Measurements from ENCODE around the gene SHC2.
"Not testable (repeated sequence)": the region's sequence is repeated elsewhere in the genome, so short reads cannot be mapped to it uniquely, and the experiment has no call there.

SHC2 gene

DNA sequence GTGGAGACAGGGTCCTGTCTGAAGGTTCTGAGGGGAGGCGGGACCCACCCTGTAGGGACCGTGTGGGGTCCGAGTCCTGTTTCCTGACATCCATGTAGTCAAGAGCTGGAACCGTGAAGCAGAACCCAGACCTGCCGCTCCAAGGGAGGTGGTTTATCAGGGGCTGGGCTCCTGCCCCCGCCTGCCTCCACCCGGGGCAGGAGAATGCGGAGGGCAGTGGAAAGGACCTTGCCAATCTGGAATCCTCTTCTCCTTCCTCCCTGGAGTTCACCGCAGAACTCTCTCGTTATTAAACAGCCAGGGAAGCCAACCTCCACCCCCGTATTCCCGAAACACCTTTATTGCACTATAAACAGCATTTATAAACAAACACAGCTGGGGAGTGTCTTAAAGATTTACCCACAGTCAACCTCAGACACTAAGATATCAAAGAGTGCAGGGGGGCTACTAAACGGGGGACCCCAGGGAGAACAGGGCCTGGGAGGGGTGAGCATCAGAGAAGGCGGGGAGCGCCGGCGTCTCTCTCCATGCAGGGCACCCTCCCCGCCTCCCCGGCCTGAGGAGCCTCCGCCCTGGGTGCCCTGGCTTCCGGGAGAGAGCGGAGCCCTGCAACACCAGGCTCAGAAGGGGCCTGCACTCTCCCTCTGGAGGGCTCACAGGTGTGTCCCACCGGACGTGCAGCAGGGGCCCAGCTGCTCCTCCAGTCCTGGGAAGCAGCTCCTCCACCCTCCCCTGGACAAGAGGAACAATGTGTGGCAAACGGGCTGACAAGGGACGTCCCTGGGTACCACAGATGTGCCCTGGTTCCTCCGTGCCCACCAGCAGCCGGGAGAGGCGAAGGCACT lies 55.5 kb downstream of the SHC2 start:
- DNase-seq = no peak

DNA sequence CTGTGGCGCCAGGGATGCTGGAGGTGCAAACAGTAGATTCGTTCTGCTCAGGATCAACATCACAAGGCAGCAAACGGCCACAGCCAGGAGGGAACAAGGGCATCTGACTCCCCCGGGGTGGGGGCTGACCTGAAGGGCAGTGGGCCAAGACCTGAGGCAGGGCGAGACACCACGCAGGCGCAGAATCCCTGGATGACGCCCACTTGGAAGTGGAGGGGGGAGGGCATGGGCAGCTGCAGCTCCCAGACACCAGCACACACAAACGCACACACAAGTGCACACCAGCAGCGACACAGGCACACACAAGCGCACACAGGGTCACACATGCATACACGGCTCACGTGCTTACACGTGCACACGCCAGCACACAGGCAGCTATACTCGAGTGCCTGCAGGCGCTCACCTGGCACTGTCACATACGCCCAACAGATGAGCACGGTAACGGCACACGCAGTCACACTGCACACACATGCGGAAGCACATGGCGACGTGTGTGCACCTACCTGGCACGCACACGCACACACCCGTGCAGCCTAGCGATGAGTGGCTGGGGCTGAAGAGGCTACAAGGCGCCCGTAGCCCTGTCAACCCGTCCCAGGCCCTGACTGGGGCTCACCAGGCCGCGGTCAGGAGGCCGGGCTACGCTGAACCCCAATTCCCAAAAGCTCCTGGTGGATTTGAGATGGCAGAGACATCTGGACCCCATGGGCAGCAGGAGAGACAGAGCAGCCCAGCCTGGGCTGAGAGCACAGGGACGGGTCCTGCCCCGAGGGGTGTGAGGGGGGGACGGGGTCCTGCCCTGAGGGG lies 57.4 kb downstream of the SHC2 start:
- no peak for DNase-seq

DNA sequence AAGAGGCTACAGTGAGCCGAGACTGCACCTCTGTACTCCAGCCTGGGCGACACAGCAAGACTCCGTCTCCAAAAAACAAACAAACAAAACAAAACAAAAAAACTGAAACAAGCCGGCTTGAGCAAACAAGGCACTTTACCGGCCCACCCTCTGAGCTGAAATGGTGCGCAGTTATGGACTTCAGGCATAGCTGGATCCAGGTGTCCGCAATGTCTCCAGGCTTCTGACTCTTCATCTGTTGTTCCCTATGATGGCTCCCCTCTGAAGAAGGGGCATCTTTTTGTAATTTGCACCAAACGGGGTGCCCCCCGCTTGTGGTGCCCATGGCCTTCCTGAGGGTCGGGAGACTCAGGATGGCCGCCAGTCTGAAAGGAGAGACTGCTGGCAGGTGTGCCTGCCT lies 58.0 kb downstream of the SHC2 start:
- DNase-seq = no peak

DNA sequence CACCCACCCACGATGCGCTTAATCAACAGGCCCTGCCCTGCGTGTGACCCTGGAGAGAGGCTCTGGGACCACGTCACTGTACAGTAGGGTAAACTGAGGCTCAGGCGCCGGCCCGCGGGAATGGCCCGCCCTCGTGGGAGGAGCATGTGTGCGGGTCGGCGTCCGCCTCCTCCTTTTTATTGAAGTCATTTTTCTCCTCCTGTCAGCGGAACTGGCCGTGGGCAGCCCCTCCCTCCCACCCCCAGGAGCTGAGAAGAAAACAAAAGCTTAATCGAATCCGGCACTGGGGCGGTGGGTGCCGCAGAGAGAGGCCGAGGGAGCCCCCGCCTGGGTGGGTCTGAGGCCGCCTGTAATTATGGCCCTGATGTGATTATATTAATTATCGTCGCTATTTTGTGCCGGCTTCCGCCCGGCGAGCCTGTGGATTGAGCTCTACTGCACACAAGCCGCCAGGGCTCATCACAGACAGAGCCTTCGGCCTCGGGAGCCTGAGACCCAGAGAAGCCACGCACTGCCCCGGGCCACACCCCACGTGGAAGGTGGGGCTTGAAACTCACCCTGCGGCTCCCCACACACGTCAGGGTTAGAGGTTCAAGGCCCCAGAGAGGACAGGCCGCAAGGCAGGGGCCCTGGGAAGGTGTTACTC lies 58.8 kb downstream of the SHC2 start:
- DNase-seq = no peak

DNA sequence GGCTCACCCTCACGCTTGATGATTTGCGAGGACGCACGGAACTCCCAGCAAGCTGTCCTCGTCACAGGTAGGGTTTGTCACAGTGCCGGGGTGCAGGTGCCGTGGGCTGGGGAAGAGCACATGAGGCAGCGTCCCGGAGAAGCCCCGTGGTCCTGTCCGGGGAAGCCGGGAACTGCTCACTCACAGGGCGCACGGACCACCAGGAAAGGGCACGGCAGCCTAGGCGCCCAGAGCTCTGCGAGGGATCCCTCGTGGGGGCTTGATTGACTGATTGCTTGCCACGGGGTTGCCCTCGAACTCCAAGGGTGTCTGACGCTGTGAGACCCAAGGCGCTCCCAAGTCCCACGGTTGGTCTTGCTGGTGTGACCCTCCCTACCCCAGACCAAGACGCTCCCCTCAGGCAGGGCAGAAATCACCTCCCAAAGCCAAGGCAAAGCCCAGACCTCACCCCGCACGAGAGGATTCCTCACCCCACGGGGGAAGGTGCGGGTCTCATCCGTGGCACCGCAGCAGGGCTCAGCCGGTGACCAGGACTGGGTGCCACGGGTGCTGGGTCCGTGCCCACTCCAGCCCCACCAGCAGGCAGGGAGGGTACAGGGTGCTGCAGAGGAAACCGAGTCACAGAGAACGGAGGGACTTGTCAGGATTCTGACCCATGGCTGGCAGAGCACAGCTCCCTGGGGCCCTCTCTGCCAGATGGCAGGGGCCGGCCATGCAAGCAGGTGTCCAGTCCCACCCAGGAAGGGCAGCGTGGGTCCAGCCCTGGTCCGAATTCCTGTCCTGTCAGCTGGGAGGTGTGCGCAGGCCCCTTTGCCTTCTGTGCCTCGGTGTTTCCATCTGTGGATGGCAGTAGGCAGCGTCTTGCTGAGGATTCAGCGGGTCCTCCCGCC lies 59.6 kb downstream of the SHC2 start:
- DNase-seq = no peak

DNA sequence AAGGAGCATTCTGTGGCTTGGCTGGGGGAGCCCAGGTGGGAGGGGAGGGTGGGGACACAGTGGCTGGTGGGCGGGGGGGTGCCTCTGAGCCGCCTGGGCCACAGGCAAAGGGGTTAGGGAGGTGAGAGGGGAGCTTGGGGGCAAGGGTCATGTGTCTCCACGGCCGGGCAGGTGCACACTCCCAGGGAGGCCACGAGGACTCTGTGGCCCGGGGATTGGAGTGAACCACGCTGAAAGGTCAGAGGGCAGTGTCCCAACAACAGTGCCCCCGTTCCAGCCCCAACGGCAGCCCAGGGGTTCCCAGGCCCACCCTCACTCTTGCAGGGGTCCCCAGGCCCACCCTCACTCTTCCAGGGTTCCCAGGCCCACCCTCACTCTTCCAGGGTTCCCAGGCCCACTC lies 61.5 kb downstream of the SHC2 start:
- DNase-seq = no peak

DNA sequence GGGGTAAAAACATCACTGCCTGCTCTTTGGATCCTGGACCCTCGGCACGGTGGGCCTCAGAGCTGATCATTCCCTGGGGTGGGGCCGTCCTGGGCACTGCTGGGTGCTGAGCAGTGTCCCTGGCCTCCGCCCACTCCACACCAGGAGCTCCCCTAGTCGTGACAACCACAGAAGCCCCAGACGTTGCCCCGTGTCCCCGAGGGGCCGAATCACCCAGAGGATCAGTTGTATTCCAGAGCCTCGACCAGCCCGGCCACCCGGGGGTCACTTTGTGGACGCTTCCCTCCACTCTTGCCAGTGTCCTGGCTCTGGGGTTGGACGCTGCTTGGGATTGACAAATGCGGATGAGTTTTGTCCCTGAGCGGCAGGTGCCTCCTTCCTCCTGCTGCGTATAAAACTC lies 62.1 kb downstream of the SHC2 start:
- DNase-seq = no peak

DNA sequence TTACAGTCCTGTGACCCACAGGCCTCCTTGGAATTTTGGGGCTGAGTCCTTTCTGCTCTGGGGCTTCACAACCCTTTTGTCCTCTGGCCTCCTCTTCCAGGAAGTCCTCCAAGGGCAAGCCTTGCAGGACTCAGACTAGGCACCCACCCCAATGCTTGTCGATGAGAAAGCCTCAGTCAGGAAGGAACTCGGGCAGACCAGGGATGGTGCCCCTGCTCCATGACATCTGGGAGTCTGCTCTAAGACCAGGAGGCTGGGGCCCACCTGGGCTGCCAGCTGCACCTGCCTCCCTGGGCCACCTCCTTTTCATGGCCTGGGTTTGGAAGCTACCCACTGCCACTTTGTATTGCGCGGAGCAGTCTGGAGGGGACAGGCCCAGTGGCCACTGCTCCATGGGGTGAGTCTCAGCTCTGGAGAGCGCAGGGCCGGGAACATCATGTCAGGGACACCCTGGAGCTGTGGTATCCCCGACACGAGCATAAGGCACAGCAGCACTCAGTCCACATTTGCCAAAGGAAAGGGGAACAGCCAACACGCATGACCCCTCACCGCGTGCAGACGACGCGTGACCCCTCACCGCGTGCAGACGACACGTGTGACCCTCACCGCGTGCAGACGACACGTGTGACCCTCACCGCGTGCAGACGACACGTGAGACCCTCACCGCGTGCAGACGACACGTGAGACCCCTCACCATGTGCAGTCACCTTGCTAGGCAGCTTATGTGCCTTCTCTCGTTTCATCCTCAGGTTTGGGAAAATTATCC lies 62.7 kb downstream of the SHC2 start:
- no peak for DNase-seq

DNA sequence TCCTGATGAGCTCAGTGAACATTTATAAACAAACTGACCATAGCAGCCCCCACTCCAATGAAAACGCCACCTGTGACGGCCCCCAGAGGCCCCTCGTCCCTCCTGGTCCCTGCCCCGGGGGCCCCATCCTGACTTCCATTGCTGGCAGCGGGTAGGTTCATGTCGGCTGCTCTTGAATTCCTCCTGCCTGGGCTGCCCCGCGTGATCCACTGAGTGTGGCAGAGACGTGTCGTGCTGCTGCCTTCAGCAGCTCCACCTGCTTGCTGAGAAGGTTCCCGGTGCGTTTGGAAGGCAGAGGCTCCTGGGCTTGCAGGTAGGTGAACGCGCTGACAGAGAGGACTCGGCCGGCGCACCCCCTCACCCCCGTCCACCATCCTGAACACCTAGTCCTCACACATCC lies 63.5 kb downstream of the SHC2 start:
- no peak for DNase-seq

DNA sequence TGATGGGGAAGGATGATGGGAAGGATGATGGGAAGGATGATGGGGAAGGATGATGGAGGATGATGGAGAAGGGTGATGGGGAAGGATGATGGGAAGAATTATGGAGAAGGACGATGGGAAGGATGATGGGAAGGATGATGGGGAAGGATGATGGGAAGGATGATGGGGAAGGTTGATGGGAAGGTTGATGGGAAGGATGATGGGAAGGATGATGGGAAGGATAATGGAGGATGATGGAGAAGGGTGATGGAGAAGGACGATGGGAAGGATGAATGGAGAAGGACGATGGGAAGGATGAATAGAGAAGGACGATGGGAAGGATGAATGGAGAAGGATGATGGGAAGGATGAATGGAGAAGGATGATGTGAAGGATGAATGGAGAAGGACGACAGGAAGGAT lies 65.4 kb downstream of the SHC2 start:
- no peak for DNase-seq

DNA sequence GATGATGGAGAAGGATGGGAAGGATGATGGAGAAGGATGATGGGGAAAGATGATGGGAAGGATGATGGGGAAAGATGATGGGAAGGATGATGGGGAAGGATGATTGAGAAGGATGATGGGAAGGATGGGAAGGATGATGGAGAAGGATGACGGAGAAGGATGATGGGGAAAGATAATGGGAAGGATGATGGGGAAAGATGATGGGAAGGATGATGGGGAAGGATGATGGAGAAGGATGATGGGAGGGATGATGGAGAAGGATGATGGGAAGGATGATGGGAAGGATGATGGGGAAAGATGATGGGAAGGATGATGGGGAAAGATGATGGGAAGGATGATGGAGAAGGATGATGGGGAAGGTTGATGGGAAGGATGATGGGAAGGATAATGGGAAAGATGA lies 66.0 kb downstream of the SHC2 start:
- DNase-seq = not testable (repeated sequence)

DNA sequence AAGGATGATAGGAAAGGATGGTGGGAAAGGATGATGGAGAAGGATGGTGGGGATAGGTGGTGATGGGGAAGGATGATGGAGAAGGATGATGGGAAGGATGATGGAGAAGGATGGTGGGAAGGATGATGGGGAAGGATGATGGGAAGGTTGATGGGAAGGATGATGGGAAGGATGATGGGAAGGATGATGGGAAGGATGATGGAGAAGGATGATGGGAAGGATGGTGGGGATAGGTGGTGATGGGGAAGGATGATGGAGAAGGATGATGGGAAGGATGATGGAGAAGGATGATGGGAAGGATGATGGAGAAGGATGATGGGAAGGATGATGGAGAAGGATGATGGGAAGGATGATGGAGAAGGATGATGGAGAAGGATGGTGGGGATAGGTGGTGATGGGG lies 67.3 kb downstream of the SHC2 start:
- not testable (repeated sequence) for DNase-seq

DNA sequence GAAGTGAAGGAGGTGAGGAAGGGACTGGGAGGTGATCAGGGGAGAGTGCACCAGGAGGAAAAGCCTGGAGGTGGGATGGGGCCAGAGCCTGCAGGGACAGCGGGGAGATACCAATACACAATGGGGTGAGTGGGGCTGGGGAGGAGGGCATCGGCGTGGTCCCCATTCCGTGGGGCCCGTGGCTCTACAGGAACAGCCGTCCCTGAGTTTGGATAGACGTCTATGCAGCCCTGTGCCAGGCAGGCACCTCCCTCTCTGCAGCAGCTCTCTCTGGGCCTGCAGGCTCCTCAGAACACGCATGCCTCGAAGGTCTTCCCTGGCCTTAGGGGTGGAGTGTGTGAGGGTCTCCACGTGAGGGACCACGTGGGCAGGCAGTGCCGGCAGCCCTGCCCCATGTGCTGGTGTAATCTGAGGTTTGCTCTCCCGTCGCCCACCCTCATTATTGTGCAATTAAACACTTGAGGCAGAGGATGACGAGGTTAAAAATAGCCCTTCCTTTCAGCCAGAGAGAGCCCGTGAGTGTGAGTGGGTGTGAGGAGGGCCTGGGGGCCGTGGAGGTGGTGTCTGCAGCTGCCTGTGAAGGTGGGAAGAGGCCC lies 68.4 kb downstream of the SHC2 start:
- no peak for DNase-seq

DNA sequence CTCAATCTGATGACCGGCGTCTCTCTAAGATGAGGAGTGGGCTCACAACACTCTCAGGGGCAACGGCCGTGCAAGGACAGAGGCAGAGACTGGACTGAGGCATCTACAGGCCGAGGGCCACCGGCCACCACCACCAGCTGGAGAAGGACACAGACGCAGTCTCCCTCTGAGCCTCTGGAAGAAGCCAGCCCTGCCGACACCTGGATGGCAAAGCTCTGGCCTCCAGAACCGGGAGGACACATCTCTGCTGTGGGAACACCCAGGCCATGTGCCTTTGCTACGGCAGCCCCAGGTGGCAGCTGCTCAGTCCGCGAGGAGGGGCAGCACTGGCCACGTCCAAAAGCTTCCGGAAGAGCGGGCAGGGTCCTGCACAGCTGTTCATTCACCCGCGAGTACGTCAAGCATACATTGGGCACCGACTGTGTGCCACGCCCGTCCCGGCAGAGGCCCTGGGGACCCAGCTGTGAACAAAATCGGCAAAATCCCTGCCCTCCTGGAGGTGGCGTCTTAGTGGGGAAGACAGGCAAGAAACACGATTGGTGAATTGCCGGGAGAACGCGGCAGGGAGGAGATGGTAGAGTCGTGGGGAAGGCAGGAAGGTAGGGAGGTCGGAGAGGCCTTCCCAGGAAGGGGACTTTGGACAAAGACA lies 69.0 kb downstream of the SHC2 start:
- DNase-seq = no peak

DNA sequence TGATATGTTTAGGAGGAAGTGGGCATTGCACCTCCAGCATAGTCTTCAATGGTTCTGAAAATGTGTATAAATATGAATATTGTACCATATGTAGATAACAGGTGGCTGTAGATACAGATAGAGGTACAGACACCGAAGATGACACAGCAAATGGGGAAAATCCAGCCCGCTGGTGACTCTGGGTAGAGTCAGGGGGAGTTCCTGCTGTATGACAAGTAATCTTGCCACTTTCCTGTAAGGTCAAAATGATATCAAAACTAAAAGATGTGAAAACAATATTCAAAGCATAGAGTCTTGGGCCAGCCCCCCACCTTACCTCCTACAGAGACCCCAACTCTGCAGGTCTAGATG lies 69.7 kb downstream of the SHC2 start:
- no peak for DNase-seq

DNA sequence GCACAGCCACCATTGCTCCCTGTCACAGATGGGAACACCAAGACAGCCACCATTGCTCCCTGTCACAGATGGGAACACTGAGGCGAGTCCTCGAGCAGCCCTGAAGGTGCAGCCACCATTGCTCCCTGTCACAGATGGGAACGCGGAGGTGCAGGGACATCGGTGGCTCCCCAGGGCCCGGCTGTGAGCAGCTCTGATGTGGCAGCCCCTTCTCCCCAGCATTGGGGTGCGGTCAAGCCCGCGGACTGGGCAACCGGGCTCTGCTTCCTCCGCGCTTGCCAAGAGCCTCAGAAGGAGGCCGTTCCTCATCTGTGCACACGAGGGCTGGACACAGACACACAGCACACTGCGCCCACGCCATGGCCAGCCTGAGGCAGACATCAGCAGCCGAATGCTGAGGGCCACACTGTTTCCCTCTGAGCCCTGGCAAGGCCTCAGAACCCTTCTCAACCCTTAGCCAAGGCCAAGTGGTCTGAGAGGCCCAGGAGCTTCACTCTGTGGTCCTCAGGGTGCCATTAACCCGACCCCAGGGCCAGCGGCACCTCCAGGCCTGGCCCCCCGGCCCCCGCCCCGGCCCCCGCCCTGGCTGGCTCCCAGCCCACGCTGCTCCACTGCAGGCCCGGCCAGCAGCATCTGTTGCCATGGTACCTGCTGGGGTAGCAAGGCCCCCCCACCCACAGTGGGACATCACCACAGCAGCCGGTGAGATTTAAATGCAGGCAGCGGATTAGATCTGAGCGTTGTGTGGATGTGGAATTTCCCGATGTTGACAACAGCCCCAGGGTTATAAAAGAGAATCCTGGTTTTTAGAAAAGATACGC lies 70.2 kb downstream of the SHC2 start:
- no peak for DNase-seq

DNA sequence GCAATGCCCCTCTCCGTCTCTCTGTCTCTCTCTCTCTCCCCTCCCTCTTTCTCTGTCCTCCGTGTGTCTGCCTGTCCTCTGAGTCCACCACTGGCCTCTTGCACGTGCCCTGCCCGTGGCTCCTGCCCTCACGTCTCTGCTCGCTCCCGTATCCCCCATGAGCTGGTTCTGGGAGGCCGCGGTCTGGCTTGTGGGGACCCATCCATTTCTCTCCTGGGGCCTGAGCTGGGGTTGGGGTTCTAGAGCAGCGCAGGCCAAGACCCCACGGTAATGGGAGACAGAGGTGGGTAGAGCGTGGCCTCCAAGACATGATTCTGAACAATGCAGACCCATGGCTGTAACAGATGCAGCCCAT lies 70.9 kb downstream of the SHC2 start:
- no peak for DNase-seq

DNA sequence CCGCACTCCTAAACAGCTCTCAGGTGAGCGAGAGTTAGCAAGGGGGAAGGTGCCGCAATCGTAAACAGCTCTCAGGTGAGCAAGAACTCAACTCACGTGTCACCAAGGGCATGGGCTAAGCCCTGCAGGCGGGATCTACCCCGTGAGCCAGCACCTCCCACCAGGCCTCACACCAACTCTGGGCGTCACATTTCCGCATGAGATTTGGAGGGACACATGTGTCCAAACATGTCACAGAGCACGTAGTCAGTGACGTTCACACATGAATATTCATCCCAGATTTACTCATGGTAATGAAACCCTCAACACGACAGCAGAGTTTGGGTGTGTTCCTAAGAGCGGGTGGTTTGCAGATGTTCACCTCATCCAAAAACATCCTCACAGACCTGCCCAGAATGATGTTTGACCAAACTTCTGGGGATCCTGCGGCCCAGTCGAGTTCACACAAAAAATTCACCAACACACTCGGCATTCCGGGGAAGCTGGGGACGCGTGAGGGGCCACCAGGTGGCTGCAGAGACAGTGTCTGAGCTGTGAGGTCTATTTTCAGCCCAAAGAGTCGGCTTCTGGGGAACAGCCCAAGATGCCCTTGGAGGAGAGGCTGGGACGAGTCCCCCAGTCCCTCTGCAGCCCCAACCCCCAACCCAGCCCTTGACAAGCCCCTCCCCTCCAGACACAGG lies 71.4 kb downstream of the SHC2 start:
- no peak for DNase-seq

DNA sequence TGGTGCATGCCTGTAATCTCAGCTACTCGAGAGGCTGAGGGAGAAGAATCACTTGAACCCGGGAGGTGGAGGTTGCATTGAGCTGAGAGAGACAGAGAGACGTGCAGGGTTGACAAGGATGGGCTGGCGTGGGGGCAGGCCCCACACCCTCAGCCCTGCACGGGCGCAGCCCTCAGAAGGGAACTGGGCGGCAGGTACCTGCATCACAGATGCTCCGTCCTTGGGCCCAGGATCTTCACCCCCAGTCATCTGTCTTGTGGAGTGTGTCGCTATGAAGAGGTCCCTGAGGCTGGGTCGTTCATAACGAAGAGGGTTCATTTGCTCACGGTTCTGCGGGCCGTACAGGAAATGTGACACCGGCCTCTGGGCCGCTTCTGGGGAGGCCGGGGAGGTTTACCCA lies 72.1 kb downstream of the SHC2 start:
- no peak for DNase-seq

DNA sequence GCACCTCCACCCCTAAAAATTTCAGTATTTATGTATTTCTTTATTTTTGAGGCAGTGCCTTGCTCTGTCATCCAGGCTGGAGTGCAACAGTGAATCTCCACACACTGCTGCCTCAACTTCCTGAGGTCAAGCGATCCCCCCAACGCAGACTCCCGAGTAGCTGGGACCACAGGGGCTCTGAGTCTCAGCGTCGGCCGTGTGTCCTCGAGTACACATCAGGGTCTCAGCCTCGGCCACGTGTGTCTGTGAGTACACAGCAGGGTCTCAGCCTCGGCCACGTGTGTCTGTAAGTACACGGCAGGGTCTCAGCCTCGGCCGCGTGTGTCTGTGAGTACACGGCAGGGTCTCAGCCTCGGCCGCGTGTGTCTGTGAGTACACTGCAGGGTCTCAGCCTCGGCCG lies 73.1 kb downstream of the SHC2 start:
- DNase-seq = no peak

Data from right forelimb (tissue), 1 donor.